Esophagus squamous epithelium (tissue), 5 donors: ENCODE results near the gene FRRS1L. TPM values are rescaled to one million over a fixed set of nuclear protein-coding genes. Genes with fewer than 3 reads are reported as not detected.
A peak's percentile ranks its signal among the peaks of the same experiment; 100 is the strongest.

Experiments
- DNase-seq: peaks from one replicate; lab custom pipeline; 2025; lab: John Stamatoyannopoulos, UW
- H3K27ac ChIP-seq, 4 donors: fragments of 200-600 bp; sonication (generic); one replicate each; pipeline ENCODE4 v1.5.1; 2016 to 2019; ENCODE audit warnings: mild to moderate bottlenecking in 1 of 4
- H3K27me3 ChIP-seq, 4 donors: fragments of 200-600 bp; sonication (generic); 1 replicate in 3 of 4; 2 replicates in 1 of 4; pipeline versions ENCODE4 v1.5.1 to v1.6.0; 2017 to 2021; ENCODE audit warnings: antibody characterized with exemption in 1 of 4
- H3K36me3 ChIP-seq, 3 donors: fragments of 200-600 bp; sonication (generic); one replicate each; pipeline ENCODE4 v1.5.1; 2016 to 2019
- H3K4me1 ChIP-seq, 3 donors: fragments of 200-600 bp; sonication (generic); one replicate each; pipeline ENCODE4 v1.5.1; 2017 to 2019
- H3K4me3 ChIP-seq, 4 donors: fragments of 200-600 bp; sonication (generic); 1 replicate in 3 of 4; 2 replicates in 1 of 4; pipeline ENCODE4 v1.5.1; 2016 to 2019; ENCODE audit warnings: mild to moderate bottlenecking in 2 of 4, moderate library complexity in 1 of 4
- H3K9me3 ChIP-seq, 3 donors: fragments of 200-600 bp; sonication (generic); one replicate each; pipeline ENCODE4 v1.5.1; 2016 to 2019
- POLR2A ChIP-seq, 4 donors: fragments of 450-650 bp; IDR thresholded peaks; one replicate each; pipeline ENCODE4 v1.6.1; 2017; ENCODE audit warnings: antibody characterized with exemption in 4 of 4, mild to moderate bottlenecking in 4 of 4, moderate library complexity in 3 of 4
- WGBS, 2 donors: methylation state at CpG; one replicate each; pipeline ENCODE4 v1.1.5; 2018; 5-methylcytosine and 5-hydroxymethylcytosine counted together
- intact Hi-C: fragments of 100-400 bp; cut with DNase I; formaldehyde crosslinking; loops from one replicate; pipeline ENCODE4 v1.15.0; 2022
- total RNA-seq, 4 donors: library from RNA; depleted of rRNA; stranded (reverse); fragments of >200 nt; gene quantifications; one replicate each; pipeline ENCODE4 v1.1.0, GENCODE V29; 2016
- TF ChIP-seq, protein P1 (sequence below), 6 experiments: fragments of 450-650 bp in 4 of 6; fragments of 200-600 bp in 2 of 6; sonication (generic) in 2 of 6; IDR thresholded peaks; one replicate each; pipeline ENCODE4 v1.5.1; 2016 to 2019; ENCODE audit warnings: antibody characterized with exemption in 6 of 6, mild to moderate bottlenecking in 4 of 6, moderate library complexity in 4 of 6
- donor health status: DM: yes; HTN: yes; CAD: no.

Gene FRRS1L
- total RNA-seq, 4 donors from 2014 or later, result 0.04 to 1.5 (median 0.12) TPM; not detected in 1

DNA sequence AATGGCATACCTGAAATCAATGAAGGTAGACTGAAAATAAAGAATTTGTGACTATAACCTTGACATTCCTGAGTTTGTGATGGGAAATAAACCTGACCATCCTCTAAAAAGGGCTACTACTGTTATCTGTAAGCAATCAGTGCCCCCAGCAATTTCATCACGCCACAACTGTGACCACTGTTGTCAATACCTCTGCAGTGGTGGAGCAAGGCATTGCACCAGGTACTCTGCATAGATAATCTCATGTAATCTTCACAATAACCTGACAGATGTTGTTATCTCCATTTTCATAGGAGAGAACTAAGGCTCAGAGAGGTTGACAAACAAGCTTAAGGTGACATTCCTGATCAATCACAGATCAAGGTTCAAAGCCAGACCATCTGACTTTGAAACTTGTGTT is 38.5 kb upstream of the FRRS1L start:
- Histone ChIP-seq H3K27ac (no peak overlapping the region), H3K9me3 (no peaks in the 10 kb centered on the region), H3K4me1 (no peaks in the 10 kb centered on the region), H3K36me3 (no peaks in the 10 kb centered on the region), H3K27me3 (peaks cover 0 to 13% (median 0%) of the 10 kb centered on the region in 4 donors), H3K4me3 (no peak overlapping the region)
- no peak for TF ChIP-seq POLR2A (IDR thresholded peaks at IDR 0.05)
- DNase-seq, result no peak
- intact Hi-C loops, result no loop called here
- WGBS, 2 donors, result 78 to 83% methylated on average over 1 of the region's 1 CpG

DNA sequence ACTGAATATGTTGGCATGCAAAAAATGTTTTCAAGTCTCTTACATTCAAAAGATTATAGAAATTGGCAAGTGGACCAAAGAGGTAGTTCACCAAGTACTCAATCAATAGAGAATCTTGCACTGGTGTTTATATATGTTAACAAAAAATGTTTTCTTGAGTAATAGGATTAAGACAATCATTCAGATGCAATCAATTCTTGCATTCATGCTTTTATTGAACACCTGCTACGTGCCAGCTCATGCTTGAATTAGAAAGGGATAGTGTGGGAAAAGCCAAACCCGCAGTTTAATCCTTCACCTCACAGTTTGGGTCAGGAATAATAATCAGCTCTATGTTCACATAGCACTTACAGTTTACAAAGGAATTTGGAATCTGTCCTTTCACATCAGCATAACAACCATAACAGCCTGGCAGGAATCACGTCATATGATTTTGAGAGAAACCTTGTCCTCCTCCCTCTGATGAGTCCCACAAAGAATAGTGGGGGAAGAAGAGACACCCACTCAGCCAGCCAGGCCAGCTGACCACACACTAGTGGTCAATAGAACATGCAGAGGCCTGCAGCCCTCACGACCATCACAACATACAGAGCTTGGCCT is 36.8 kb upstream of the FRRS1L start:
- no peak for DNase-seq
- TF ChIP-seq POLR2A (IDR thresholded peaks at IDR 0.05), result no peak
- TF ChIP-seq, protein P1, sequence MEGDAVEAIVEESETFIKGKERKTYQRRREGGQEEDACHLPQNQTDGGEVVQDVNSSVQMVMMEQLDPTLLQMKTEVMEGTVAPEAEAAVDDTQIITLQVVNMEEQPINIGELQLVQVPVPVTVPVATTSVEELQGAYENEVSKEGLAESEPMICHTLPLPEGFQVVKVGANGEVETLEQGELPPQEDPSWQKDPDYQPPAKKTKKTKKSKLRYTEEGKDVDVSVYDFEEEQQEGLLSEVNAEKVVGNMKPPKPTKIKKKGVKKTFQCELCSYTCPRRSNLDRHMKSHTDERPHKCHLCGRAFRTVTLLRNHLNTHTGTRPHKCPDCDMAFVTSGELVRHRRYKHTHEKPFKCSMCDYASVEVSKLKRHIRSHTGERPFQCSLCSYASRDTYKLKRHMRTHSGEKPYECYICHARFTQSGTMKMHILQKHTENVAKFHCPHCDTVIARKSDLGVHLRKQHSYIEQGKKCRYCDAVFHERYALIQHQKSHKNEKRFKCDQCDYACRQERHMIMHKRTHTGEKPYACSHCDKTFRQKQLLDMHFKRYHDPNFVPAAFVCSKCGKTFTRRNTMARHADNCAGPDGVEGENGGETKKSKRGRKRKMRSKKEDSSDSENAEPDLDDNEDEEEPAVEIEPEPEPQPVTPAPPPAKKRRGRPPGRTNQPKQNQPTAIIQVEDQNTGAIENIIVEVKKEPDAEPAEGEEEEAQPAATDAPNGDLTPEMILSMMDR (IDR thresholded peaks at IDR 0.05), result no peak
- H3K9me3 ChIP-seq, result no peaks in the 10 kb centered on the region
- H3K27ac ChIP-seq, result no peak overlapping the region
- H3K4me3 ChIP-seq, result no peak overlapping the region
- WGBS, 2 donors, result 27 to 63% methylated on average over 4 of the region's 4 CpGs
- intact Hi-C loops, result no loop called here
- peaks cover 0 to 13% (median 0%) of the 10 kb centered on the region in 4 donors for H3K27me3 ChIP-seq
- H3K36me3 ChIP-seq, result no peaks in the 10 kb centered on the region
- H3K4me1 ChIP-seq, result no peaks in the 10 kb centered on the region

DNA sequence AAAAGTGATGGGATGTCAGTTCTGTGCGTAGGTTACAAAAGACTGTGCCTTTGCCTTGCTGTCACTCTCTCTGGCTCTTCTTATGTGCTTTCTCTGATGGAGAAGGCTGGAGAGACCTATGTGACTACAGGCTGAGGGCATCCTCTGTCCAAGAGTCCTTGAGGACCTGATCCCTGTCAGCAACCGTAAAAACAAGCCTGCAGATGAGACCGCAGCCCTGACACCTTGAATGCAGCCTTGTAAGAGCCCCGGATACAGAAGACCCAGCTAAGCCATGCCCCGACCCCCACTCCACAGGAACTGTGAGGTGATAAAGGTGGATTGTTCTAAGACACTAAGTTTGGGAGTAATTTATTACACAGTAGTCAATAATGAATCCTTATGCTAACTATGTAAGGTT is 32.6 kb upstream of the FRRS1L start:
- TF ChIP-seq, protein P1 (IDR thresholded peaks at IDR 0.05), result no peak
- no peak for TF ChIP-seq POLR2A (IDR thresholded peaks at IDR 0.05)
- H3K36me3 ChIP-seq, result no peaks in the 10 kb centered on the region
- H3K27me3 ChIP-seq, result peaks cover 0 to 7% (median 0%) of the 10 kb centered on the region in 4 donors
- no peaks in the 10 kb centered on the region for H3K4me1 ChIP-seq
- no peaks in the 10 kb centered on the region for H3K9me3 ChIP-seq
- no peak for DNase-seq
- WGBS, 2 donors, result 66 to 80% methylated on average over 2 to 4 of the region's 5 CpGs
- no peak overlapping the region for H3K4me3 ChIP-seq
- intact Hi-C loops, result no loop called here
- H3K27ac ChIP-seq, result no peak overlapping the region

DNA sequence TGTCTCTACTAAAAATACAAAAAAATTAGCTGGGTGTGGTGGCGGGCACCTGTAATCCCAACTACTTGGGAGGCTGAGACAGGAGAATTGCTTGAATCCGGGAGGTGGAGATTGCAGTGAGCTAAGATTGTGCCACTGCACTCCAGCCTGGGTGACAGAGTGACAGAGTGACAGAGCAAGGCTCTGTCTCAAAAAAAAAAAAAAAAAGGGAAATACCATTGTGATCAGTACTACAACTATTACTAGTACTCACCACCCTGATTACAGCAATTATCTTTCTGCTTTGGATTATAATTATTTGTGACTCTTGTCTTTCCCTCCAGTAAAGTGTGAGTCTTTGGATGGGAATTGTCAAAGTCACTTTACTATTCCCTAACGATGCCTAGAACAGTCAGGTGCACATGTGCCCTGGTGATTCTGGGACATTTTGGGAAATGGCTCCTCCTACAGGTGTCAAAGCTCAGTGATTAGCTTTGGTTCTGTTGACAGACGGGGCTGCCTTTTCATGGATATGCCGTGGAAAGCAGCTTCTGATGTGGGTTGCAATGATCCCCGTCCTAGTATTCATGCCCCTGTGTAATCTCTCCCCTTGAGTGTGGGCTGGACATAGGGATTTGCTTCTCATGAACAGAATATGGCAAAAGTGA is 31.8 kb upstream of the FRRS1L start:
- intact Hi-C loops, result no loop called here
- no peak for DNase-seq
- WGBS, 2 donors, result 57 to 67% methylated on average over 6 of the region's 6 CpGs

DNA sequence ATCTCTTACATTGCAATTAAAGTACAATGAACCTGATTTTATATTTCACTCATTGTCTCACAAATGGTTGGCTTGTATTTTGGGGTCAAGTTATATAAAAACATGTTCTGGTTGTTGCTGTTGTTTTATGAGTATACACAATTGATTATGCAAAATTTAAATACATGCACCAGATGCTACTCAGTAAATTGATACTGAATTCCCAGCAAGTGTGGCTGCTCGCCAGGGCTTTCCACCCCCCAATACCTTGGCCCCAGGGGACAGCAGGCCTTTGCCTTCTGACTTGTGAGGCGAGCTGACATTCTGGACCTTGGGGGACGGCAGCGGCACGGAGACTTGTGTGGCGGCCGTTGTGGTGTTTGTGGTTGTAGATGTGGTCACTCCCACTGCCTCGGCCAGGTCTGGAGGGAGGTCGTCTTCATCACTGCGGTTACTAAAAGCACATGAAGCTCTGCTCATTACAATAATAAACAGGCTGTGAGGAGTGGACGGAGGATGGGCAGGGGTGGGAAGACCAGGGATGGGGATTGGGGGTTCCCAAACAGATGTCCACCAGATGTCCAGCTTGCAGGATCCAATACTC is 27.0 kb upstream of the FRRS1L start:
- no peak overlapping the region for H3K4me3 ChIP-seq

More for the DNA sequence above, 31.8 kb upstream of the FRRS1L start:
- no peaks in the 10 kb centered on the region for H3K9me3 ChIP-seq
- H3K4me1 ChIP-seq, result no peaks in the 10 kb centered on the region
- no peak overlapping the region for H3K4me3 ChIP-seq
- TF ChIP-seq, protein P1 (IDR thresholded peaks at IDR 0.05), result peak in 1 of 6 experiments; percentile 15
- TF ChIP-seq POLR2A (IDR thresholded peaks at IDR 0.05), result no peak
- no peak overlapping the region for H3K27ac ChIP-seq
- H3K27me3 ChIP-seq, result peaks cover 0 to 7% (median 0%) of the 10 kb centered on the region in 4 donors
- H3K36me3 ChIP-seq, result no peaks in the 10 kb centered on the region

More for the DNA sequence above, 27.0 kb upstream of the FRRS1L start:
- Histone ChIP-seq H3K27ac (no peak overlapping the region), H3K4me1 (no peaks in the 10 kb centered on the region), H3K27me3 (peaks cover 0 to 14% (median 0%) of the 10 kb centered on the region in 4 donors), H3K36me3 (no peaks in the 10 kb centered on the region), H3K9me3 (no peaks in the 10 kb centered on the region)
- intact Hi-C loops, result no loop called here
- TF ChIP-seq, protein P1 (IDR thresholded peaks at IDR 0.05), result no peak
- no peak for DNase-seq
- WGBS, 2 donors, result 43 to 60% methylated on average over 1 to 8 of the region's 11 CpGs
